ENCODE measurements around the gene MDP1.

DNA sequence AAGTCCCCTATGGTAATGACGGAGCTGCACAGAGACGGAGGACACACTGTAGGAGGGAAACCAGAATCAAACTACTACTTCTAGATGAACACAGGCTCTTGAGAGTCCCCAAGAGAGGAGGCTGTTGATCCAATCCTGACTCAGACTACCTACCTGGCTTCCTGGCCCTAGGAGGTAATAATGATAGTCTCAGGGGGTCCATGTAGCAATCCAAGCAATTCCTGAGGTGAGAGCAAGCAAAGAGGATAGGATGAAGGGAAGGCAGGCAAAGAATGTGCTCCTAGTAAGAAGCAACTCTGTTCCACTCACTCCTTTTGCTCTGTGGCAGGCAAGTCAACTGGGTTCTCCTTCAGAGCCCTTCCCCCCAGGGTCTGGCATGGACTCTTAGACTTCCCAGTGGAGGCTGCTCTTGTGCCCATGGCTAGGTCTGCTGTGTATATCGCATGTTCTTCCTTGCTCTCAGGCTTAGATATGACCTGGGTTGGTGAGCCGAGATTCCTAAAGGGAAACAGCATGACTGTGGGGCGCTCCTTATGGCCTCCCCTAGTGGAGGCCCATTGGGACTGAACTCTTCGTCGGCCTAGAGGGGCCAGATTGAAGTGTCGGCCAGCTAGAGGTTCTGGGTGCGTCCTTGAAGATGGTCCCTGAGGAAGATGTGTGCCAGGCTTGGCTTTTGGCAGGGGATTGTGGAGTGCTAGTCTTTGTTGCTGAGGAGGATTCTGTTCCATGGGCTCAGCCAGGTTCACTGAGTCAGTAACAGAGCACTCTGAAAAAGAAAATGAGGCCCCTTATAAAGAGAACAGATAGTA, 24.4 kb upstream of the MDP1 start:
- TF ChIP-seq CTCF (IDR thresholded peaks at IDR 0.05) (no peak), POLR2A (IDR thresholded peaks at IDR 0.05) (no peak)

Data from uterus (tissue), 2 donors.